Epithelial cell of proximal tubule (primary cell): Measurements from ENCODE around the gene CNGA2. TPM values are rescaled to one million over a fixed set of nuclear protein-coding genes. Genes with fewer than 3 reads are reported as not detected.
"Not testable (repeated sequence)": the region's sequence is repeated elsewhere in the genome, so short reads cannot be mapped to it uniquely, and the experiment has no call there.

ENCODE experiments used
- DNase-seq: peaks from one replicate; pipeline ENCODE4 v3.0.0-alpha.2; 2011; ENCODE audit warnings: low read depth
- H3K4me3 ChIP-seq: 2 replicates; pipeline ENCODE4 v1.5.1; 2011; ENCODE audit warnings: low read depth, mild to moderate bottlenecking, low read length
- total RNA-seq: library from RNA; depleted of rRNA; stranded (reverse); fragments of >200 nt; gene quantifications from 2 replicates; pipeline ENCODE4 v1.2.3, GENCODE V29; 2015
- TF ChIP-seq, protein P1 (sequence below): conservative IDR thresholded peaks from 2 replicates; pipeline ENCODE4 v1.5.1; 2012; ENCODE audit warnings: low read depth, mild to moderate bottlenecking, low read length

Gene CNGA2
- total RNA-seq, 1 donor from 2014 or later, result not detected

DNA sequence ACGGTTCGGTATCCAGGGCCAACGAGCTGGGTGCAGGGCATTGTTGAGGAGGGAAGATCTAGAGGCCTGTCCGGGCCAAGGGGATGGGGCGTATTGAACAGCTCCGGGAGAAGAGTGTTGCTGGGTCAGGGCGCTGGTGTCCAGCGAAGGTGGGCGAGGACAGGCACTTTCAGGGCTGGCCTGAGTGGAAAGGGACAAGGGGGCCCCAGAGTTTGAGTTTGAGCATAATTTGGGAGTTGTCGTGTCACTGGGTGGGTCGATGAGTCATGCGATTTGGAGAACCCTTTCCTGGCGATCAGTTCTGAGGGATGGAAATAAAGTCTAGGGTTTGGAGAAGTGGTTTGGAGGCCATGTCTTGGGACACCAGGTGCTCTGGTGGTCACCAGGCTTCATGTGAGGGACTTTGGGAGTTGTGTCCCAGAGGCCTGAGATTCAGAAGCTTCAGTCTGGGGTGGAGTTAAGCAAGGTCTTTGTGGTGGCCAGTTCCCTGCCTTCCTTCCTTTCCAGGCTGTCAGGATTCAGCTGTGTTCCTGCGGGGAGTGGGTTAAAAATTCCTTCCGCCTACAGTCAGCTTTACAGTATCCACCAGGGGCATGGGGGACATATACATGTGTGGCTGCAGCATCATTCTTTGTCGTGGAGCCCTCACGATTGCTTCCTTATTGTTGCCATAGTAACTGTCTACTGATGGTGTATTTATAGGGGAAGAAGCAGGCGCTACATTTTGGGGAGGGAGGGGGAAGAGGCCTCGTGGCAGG is 38.8 kb upstream of the CNGA2 start:
- TF ChIP-seq, protein P1, sequence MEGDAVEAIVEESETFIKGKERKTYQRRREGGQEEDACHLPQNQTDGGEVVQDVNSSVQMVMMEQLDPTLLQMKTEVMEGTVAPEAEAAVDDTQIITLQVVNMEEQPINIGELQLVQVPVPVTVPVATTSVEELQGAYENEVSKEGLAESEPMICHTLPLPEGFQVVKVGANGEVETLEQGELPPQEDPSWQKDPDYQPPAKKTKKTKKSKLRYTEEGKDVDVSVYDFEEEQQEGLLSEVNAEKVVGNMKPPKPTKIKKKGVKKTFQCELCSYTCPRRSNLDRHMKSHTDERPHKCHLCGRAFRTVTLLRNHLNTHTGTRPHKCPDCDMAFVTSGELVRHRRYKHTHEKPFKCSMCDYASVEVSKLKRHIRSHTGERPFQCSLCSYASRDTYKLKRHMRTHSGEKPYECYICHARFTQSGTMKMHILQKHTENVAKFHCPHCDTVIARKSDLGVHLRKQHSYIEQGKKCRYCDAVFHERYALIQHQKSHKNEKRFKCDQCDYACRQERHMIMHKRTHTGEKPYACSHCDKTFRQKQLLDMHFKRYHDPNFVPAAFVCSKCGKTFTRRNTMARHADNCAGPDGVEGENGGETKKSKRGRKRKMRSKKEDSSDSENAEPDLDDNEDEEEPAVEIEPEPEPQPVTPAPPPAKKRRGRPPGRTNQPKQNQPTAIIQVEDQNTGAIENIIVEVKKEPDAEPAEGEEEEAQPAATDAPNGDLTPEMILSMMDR, result no peak
- no peak for DNase-seq
- H3K4me3 ChIP-seq, result no peak overlapping the region

DNA sequence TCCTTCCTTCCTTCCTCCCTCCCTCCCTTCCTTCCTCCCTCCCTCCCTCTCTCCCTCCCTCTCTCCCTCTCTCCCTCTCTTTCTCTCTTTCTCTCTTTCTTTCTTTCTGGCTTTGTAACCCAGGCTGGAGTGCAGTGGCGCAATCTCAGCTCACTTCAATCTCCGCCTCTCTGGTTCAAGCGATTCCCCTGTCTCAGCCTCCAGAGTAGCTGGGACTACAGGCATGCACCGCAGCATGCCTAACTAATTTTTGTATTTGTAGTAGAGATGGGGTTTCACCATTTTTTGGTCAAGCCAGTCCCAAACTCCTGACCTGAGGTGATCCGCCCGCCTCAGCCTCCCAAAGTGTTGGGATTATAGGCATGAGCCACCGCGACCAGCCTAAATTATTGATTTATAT is 37.5 kb upstream of the CNGA2 start:
- not testable (repeated sequence) for H3K4me3 ChIP-seq, DNase-seq

DNA sequence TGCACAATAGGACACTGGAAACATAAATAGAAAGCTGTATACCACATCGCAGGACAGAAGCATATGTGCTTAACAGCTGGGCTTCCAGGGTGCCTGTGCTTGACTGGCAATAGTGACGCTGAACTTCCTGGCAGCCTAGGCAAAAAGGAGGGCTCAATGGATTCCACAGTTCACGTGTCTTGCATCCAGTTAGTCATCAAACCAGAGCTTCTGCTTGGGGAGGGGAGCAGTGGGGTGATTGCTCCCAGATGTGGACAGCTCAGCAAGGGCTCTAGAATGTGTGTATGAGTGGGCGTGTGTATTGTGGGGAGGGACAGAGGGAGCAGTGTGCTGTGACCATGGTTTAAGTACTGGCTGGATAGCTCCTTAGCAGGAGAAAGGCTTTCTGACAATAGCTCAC is 37.0 kb upstream of the CNGA2 start:
- DNase-seq, result no peak
- TF ChIP-seq, protein P1, result no peak
- H3K4me3 ChIP-seq, result no peak overlapping the region

DNA sequence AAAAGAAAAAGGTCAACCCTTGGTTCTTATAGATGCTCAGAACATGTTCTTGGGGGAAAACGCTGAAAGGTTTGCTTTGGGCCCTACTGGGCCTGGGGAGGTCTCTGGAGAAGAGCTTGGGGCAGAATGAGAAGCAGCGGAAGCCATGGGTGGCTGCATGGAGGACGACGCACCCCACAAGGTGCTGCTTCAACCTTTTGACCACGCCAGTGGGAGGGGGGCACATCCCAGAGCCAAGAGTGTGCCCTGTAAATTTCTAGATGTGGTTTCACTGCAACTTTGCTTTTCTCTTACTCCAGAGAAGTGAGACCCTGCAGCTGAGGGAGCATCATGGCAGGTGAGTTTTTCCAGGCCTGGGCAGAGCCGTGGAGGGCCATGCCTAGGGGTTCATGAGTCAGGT is 36.1 kb upstream of the CNGA2 start:
- TF ChIP-seq, protein P1, result no peak
- DNase-seq, result no peak
- H3K4me3 ChIP-seq, result no peak overlapping the region

DNA sequence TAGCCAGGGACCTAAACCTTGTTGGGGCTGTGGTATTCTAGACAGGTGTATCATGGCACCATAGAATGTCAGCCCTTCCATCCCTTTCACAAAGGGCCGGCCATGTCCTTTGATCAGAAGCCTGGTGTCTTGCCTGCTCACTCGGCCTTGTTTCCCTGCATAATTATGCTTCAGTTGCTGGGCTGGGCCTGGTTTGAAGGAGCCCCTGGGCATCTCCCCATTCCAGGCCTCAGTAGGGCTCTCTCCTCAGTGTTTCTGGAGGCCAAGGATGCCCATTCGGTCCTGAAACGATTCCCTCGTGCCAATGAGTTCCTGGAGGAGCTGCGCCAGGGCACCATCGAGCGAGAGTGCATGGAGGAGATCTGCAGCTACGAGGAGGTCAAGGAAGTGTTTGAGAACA is 34.8 kb upstream of the CNGA2 start:
- no peak overlapping the region for H3K4me3 ChIP-seq
- DNase-seq, result no peak
- TF ChIP-seq, protein P1, result no peak

DNA sequence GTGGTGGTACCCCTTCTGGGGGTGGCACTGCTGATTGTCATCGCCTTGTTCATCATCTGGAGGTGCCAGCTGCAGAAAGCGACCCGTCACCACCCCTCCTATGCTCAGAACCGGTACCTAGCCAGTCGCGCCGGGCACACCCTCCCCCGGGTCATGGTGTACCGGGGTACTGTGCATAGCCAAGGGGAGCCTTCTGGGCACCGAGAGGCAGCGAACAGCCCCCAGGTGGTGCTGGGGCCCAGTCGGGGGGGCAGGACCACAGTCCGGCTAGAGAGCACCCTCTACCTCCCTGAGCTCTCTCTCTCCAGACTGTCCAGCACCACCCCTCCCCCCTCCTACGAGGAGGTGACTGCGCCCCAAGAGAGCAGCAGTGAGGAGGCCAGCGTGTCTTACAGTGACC is 34.0 kb upstream of the CNGA2 start:
- TF ChIP-seq, protein P1, result no peak
- DNase-seq, result no peak
- H3K4me3 ChIP-seq, result no peak overlapping the region

DNA sequence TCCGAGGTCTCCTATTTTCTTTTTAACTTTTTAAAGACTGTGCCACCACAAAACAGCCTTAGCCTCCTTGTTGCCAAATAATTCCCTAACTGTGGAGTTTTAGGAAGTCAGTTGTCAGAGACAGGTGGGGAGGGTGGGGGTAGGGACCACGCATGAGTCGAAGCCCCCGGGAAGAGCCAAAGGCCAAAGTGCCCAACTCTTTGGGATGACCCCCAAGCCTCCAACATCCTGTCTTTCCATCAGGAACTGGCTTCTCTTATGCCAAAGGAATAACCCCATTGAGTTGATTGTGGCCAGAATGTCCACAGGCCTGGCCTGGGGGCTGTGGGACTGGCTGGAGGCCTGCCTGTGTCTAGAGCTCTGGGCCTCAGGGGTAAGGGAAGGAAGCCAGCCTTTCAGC is 33.5 kb upstream of the CNGA2 start:
- no peak overlapping the region for H3K4me3 ChIP-seq
- TF ChIP-seq, protein P1, result no peak
- DNase-seq, result no peak

DNA sequence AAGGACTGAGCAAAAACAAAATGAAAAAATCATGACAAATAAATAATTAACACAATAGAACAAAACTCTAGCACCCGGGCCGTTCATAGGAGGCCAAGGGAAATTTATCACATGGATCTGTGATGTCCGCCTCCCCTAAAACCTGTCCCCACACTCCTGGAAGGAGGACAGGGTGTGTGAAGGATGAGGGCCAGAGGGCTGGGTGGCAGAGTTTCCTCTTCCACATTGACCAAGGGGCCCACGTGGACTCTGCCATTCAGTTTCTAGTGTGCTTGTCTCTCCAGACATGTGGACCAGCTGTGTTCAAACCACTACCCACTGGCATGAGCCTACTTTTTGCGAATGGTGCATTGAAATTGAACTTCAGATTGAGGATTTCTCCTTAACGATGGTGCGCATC is 33.0 kb upstream of the CNGA2 start:
- DNase-seq, result no peak
- TF ChIP-seq, protein P1, result no peak
- no peak overlapping the region for H3K4me3 ChIP-seq
